Immature natural killer cell (primary cell): ENCODE data around the gene CD83. TPM values are rescaled to one million over a fixed set of nuclear protein-coding genes. Genes with fewer than 3 reads are reported as not detected.

Experiments
- DNase-seq, 3 donors: peaks; one replicate each; pipeline ENCODE4 v3.0.0; 2022; ENCODE audit warnings: mixed read lengths in 1 of 3
- H3K27ac Mint-ChIP-seq, 6 donors: one replicate each; pipeline ENCODE4 v1.8.0; 2020; ENCODE audit warnings: mixed read lengths in 6 of 6, mild to moderate bottlenecking in 5 of 6, inconsistent platforms in 4 of 6, moderate library complexity in 3 of 6
- H3K27me3 Mint-ChIP-seq, 3 donors: one replicate each; pipeline ENCODE4 v1.8.0; 2020 to 2021; ENCODE audit warnings: low read depth in 3 of 3, mild to moderate bottlenecking in 3 of 3, mixed read lengths in 3 of 3, moderate library complexity in 3 of 3, inconsistent platforms in 1 of 3
- H3K36me3 Mint-ChIP-seq, 3 donors: one replicate each; pipeline ENCODE4 v1.8.0; 2020; ENCODE audit warnings: mixed read lengths in 3 of 3, inconsistent platforms in 2 of 3, mild to moderate bottlenecking in 2 of 3
- H3K4me1 Mint-ChIP-seq, 2 donors: one replicate each; pipeline ENCODE4 v1.8.0; 2020; ENCODE audit warnings: inconsistent platforms in 2 of 2, mild to moderate bottlenecking in 2 of 2, mixed read lengths in 2 of 2, moderate library complexity in 1 of 2
- H3K4me3 Mint-ChIP-seq, 5 donors: one replicate each; pipeline ENCODE4 v1.8.0; 2020; ENCODE audit warnings: mild to moderate bottlenecking in 5 of 5, mixed read lengths in 5 of 5, inconsistent platforms in 3 of 5, moderate library complexity in 3 of 5
- H3K9me3 Mint-ChIP-seq, 6 donors: one replicate each; pipeline ENCODE4 v1.8.0; 2020; ENCODE audit warnings: mild to moderate bottlenecking in 6 of 6, mixed read lengths in 6 of 6, inconsistent platforms in 4 of 6, moderate library complexity in 3 of 6
- polyA plus RNA-seq, 3 donors: library from polyadenylated mRNA; unstranded; fragments of 300-500 nt; fragmentation: Illumina TruSeq; gene quantifications; one replicate each; pipeline ENCODE4 v1.2.3, GENCODE V29; 2021

CD83 gene
- polyA plus RNA-seq, 3 donors from 2014 or later = 3.3 to 11.8 (median 5.0) TPM

- H3K36me3 Mint-ChIP-seq = peaks cover 0 to 7% (median 0%) of the 10 kb centered on the region in 3 donors
- DNase-seq = no peak
- peaks cover 5 to 18% of the 10 kb centered on the region in 2 donors for H3K4me1 Mint-ChIP-seq
- H3K27ac Mint-ChIP-seq = no peak overlapping the region
- H3K27me3 Mint-ChIP-seq = peaks cover 0 to 4% (median under 1%) of the 10 kb centered on the region in 3 donors
- no peak overlapping the region for H3K4me3 Mint-ChIP-seq
- H3K9me3 Mint-ChIP-seq = no peaks in the 10 kb centered on the region
These were observed 6.0 kb downstream of the CD83 start for GRCh38 chr6:14123386-14124111.

GRCh38 chr6:14125346-14125745 lies 7.8 kb downstream of the CD83 start:
- peak overlapping the region in 1 of 6 donors; percentile 2 for H3K27ac Mint-ChIP-seq
- no peaks in the 10 kb centered on the region for H3K9me3 Mint-ChIP-seq
- H3K36me3 Mint-ChIP-seq = peaks cover 0 to 7% (median 0%) of the 10 kb centered on the region in 3 donors
- peaks cover 0 to 2% (median 0%) of the 10 kb centered on the region in 3 donors for H3K27me3 Mint-ChIP-seq
- peaks cover 5 to 21% of the 10 kb centered on the region in 2 donors for H3K4me1 Mint-ChIP-seq
- DNase-seq = no peak
- H3K4me3 Mint-ChIP-seq = no peak overlapping the region

DNA sequence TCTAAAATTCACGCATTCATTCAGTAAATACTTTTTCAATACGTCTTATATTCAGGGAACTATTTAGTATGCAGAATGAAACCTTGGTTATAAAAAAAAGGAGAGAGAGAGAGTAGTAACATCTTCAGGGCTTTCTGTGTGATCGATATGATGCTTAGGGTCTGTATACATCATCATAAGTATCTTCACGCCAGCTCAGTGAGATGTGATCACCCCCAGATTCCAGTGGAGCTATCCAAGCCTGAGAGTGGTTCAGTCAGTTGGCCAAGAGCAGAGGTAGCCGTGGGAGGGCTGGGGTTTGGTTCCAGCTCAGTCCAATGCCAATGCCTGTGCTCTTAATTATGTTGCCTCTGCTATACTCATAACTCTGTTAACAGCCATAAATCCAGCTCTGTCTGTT lies 8.6 kb downstream of the CD83 start:
- no peak overlapping the region for H3K4me3 Mint-ChIP-seq
- H3K36me3 Mint-ChIP-seq = peaks cover 0 to 12% (median 0%) of the 10 kb centered on the region in 3 donors
- H3K27ac Mint-ChIP-seq = no peak overlapping the region
- H3K4me1 Mint-ChIP-seq = peaks cover 5 to 21% of the 10 kb centered on the region in 2 donors
- peaks cover 0 to 3% (median 0%) of the 10 kb centered on the region in 3 donors for H3K27me3 Mint-ChIP-seq
- no peaks in the 10 kb centered on the region for H3K9me3 Mint-ChIP-seq
- no peak for DNase-seq

DNA sequence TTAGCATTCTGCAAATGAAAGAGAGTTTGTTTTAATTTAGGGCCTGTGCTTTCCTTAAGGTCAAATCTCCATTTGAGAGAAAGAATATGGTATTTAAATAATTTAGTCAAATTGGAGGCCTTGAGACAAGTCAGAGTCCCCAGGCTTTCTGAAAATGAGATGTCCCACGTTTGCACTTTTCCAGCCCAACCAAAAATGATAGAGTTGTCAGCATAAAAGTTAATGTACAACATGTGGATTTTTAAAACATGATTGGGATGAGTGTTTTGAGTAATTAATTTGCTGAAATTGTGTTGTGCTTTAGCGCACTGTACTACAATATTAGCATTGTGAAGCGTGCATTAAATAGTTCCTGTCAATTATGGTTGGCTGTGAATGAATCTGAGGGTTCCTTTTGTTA lies 10.0 kb downstream of the CD83 start:
- Mint-ChIP-seq H3K36me3 (peaks cover 0 to 16% (median 4%) of the 10 kb centered on the region in 3 donors), H3K4me1 (peaks cover 5 to 10% of the 10 kb centered on the region in 2 donors), H3K27me3 (peaks cover 0 to 3% (median 0%) of the 10 kb centered on the region in 3 donors), H3K4me3 (no peak overlapping the region), H3K9me3 (no peaks in the 10 kb centered on the region), H3K27ac (no peak overlapping the region)
- DNase-seq = no peak

DNA sequence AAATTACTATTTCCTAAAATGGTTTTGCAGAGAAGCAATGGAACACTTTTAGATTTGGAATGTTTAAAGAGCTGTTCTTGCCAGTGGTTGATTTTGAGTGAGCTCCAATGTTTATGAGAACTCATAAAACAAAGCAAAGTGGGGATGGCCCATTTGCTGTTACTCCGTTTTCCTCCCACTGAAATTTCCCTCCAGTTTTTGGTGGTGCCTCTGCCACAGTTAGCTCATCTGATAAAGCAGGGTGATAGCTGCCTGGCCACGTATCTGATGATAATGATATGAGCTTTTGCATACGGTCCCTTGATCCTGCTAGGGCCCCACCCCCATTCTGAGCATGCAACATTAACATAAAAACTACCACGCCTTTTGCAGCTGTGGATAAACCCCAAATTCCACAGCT lies 10.4 kb downstream of the CD83 start:
- Mint-ChIP-seq H3K4me3 (no peak overlapping the region), H3K27me3 (peaks cover 0 to 5% (median 0%) of the 10 kb centered on the region in 3 donors), H3K27ac (no peak overlapping the region), H3K9me3 (no peaks in the 10 kb centered on the region), H3K36me3 (peaks cover 0 to 18% (median 8%) of the 10 kb centered on the region in 3 donors), H3K4me1 (peaks cover 5 to 8% of the 10 kb centered on the region in 2 donors)
- no peak for DNase-seq

GRCh38 chr6:14128746-14129145 lies 11.2 kb downstream of the CD83 start:
- Mint-ChIP-seq H3K27ac (no peak overlapping the region), H3K36me3 (peaks cover 2 to 25% (median 10%) of the 10 kb centered on the region in 3 donors), H3K4me3 (no peak overlapping the region), H3K27me3 (peaks cover 0 to 5% (median 0%) of the 10 kb centered on the region in 3 donors), H3K4me1 (peaks cover 5 to 8% of the 10 kb centered on the region in 2 donors), H3K9me3 (no peaks in the 10 kb centered on the region)
- DNase-seq = no peak

DNA sequence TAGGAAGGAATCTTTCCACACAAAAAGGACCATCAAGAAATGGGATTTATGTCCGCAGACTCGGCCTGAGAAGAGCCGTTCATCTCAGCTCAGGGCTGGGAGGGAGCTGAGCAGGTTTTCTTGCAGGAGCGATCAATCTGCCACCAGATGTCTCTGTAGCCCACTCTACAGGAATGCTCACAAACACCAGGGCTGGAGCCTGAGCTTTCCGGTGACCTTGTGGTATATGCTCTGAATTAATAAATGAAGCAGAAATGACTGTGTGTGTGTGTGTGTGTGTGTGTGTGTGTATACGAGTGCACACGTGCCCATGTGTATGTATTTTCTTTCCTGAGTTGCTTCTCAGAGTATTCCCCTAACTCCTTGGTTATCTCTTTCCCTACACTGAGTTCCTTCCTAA lies 12.0 kb downstream of the CD83 start:
- Mint-ChIP-seq H3K9me3 (no peaks in the 10 kb centered on the region), H3K4me1 (peaks cover 5 to 8% of the 10 kb centered on the region in 2 donors), H3K36me3 (peaks cover 8 to 32% (median 16%) of the 10 kb centered on the region in 3 donors), H3K4me3 (no peak overlapping the region), H3K27me3 (peaks cover 0 to 5% (median 0%) of the 10 kb centered on the region in 3 donors), H3K27ac (peak overlapping the region in 1 of 6 donors; percentile 66)
- DNase-seq = peak in 2 of 3 donors; percentile 28 to 29

DNA sequence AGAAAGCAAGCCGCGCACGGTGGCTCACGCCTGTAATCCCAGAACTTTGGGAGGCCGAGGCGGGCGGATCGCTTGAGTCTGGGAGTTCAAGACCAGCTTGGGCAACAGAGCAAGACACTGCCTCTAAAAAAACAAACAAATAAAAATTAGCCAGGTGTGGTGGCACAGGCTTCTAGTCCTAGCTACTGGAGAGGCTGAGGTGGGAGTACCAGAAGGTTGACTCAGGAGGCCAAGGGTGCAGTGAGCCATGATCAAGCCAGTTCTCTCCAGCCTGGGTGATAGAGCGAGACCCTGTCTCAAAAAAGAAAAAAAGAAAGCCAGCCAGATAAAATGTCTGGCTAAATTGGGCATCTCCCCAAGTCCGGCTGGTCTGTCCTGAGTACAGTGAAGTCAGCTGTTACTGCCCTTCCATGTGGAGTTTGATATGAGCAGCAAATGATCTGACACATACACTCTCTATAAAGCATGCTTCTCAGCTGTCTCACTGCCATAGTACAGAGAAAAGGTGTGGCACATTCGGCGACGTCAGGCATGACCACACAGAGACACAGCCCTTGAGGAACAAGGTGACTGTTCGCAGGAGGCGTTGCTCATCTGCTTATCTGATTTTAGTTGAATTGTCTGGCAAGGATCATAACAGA lies 13.0 kb downstream of the CD83 start:
- no peak for DNase-seq
- H3K27me3 Mint-ChIP-seq = peaks cover 0 to 5% (median 0%) of the 10 kb centered on the region in 3 donors
- no peaks in the 10 kb centered on the region for H3K9me3 Mint-ChIP-seq
- H3K4me1 Mint-ChIP-seq = peaks cover 5 to 8% of the 10 kb centered on the region in 2 donors
- H3K36me3 Mint-ChIP-seq = peaks cover 12 to 40% (median 21%) of the 10 kb centered on the region in 3 donors
- H3K27ac Mint-ChIP-seq = no peak overlapping the region
- H3K4me3 Mint-ChIP-seq = no peak overlapping the region

DNA sequence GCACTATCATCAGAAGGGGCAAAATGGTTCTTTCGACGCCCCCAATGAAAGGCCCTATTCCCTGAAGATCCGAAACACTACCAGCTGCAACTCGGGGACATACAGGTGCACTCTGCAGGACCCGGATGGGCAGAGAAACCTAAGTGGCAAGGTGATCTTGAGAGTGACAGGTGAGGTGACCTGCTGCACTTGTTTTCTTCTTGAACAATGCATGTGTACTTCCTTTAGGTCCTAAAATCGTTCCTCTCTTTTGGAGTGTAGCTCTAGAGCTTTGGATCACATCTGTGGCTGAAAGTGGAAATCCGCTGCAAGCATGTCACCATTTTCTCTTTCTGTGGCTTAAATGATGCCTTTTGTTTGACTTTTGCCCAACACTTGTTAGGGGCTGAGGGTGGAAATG lies 14.0 kb downstream of the CD83 start:
- H3K4me3 Mint-ChIP-seq = no peak overlapping the region
- H3K4me1 Mint-ChIP-seq = peaks cover 5 to 8% of the 10 kb centered on the region in 2 donors
- peaks cover 17 to 49% (median 25%) of the 10 kb centered on the region in 3 donors for H3K36me3 Mint-ChIP-seq
- no peaks in the 10 kb centered on the region for H3K9me3 Mint-ChIP-seq
- H3K27ac Mint-ChIP-seq = no peak overlapping the region
- peaks cover 0 to 5% (median 0%) of the 10 kb centered on the region in 3 donors for H3K27me3 Mint-ChIP-seq
- no peak for DNase-seq

DNA sequence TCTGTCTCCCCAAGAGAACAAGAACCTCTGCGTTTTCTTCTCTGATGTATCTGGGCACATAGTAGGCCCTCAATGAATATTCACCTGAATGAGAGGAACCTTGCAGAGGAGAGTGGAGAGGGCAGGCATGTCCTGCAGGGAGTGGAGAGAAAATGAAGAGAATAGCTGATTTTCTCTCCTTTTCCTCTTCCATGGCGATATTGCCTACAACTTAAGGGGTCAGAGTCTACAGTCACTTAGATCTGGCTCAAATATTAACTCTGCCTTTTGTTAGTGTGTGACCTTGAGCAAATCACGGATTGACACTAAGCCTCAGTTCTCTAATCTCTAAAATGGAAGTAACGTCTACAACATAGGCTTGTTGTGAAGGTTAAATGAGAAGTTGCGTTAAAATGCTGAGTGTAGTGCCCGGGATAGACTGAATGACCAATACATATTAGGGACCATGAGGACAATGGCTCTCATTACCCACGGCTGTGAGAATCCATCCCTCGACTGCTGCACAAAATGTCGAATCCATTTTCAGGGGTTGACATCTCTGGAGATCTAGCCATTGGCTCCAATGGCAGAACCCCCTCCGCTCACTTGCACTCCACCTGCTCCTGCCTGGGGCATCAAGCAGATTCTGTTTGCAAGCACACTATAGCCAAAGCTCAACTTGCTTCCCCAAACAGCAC lies 14.8 kb downstream of the CD83 start:
- H3K36me3 Mint-ChIP-seq = peaks cover 17 to 49% (median 25%) of the 10 kb centered on the region in 3 donors
- no peak overlapping the region for H3K4me3 Mint-ChIP-seq
- H3K4me1 Mint-ChIP-seq = peaks cover 5 to 8% of the 10 kb centered on the region in 2 donors
- no peak for DNase-seq
- no peak overlapping the region for H3K27ac Mint-ChIP-seq
- no peaks in the 10 kb centered on the region for H3K9me3 Mint-ChIP-seq
- peaks cover 0 to 5% (median 0%) of the 10 kb centered on the region in 3 donors for H3K27me3 Mint-ChIP-seq

- Mint-ChIP-seq H3K27ac (no peak overlapping the region), H3K36me3 (peaks cover 17 to 49% (median 25%) of the 10 kb centered on the region in 3 donors), H3K9me3 (no peaks in the 10 kb centered on the region), H3K27me3 (peaks cover 0 to 5% (median 0%) of the 10 kb centered on the region in 3 donors), H3K4me1 (peaks cover 5 to 8% of the 10 kb centered on the region in 2 donors), H3K4me3 (no peak overlapping the region)
- DNase-seq = no peak
These were observed 15.3 kb downstream of the CD83 start for GRCh38 chr6:14132921-14133275.

DNA sequence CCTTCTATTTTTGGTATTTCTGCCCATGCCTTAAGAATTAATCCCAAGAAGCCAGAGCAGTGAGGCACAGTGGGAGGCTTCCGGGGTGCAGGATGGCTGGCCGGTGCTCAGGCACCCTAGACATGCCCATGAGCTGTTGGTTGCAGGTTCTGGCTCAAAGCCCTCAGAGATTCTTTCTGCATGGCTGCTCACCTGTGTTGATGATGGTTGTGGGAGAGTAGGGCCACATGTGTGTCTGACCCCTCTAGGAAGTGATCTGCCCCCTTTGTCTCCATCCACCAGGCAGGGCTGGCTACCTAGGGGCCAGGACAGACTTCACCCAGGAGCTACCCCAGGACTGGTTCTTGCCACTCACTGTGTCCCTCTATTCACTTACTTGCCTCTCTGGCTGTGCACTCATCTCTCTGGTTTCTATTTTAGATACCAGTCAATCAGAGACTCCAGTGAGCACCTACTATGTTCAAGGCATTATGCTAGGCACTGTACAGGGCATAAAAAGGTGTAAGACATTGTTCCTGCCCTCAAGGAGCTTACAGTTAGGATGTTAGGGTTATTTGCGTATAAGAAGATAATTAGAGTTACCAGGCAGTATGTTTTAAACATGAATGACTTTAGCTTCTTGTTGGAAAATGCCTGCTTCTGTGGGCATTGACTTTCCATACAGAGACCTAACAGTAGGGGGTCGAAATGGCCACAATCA lies 16.8 kb downstream of the CD83 start:
- no peak overlapping the region for H3K4me3 Mint-ChIP-seq

DNA sequence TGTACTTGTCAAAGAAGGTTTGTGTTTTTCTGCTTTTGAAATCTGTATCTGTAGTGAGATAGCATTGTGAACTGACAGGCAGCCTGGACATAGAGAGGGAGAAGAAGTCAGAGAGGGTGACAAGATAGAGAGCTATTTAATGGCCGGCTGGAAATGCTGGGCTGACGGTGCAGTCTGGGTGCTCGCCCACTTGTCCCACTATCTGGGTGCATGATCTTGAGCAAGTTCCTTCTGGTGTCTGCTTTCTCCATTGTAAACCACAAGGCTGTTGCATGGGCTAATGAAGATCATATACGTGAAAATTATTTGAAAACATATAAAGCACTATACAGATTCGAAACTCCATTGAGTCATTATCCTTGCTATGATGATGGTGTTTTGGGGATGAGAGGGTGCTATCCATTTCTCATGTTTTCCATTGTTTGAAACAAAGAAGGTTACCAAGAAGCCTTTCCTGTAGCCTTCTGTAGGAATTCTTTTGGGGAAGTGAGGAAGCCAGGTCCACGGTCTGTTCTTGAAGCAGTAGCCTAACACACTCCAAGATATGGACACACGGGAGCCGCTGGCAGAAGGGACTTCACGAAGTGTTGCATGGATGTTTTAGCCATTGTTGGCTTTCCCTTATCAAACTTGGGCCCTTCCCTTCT lies 18.4 kb downstream of the CD83 start:
- DNase-seq = no peak
- Mint-ChIP-seq H3K4me1 (no peaks in the 10 kb centered on the region), H3K4me3 (no peak overlapping the region), H3K36me3 (peaks cover 17 to 42% (median 25%) of the 10 kb centered on the region in 3 donors), H3K9me3 (no peaks in the 10 kb centered on the region), H3K27me3 (peaks cover 0 to 3% (median 0%) of the 10 kb centered on the region in 3 donors), H3K27ac (no peak overlapping the region)

More for the DNA sequence above, 16.8 kb downstream of the CD83 start:
- peaks cover 17 to 45% (median 25%) of the 10 kb centered on the region in 3 donors for H3K36me3 Mint-ChIP-seq
- H3K4me1 Mint-ChIP-seq = peaks cover 5 to 6% of the 10 kb centered on the region in 2 donors
- no peaks in the 10 kb centered on the region for H3K9me3 Mint-ChIP-seq
- peaks cover 0 to 5% (median 0%) of the 10 kb centered on the region in 3 donors for H3K27me3 Mint-ChIP-seq
- DNase-seq = no peak
- H3K27ac Mint-ChIP-seq = no peak overlapping the region
